ENCODE results near the gene RIN3.

DNA sequence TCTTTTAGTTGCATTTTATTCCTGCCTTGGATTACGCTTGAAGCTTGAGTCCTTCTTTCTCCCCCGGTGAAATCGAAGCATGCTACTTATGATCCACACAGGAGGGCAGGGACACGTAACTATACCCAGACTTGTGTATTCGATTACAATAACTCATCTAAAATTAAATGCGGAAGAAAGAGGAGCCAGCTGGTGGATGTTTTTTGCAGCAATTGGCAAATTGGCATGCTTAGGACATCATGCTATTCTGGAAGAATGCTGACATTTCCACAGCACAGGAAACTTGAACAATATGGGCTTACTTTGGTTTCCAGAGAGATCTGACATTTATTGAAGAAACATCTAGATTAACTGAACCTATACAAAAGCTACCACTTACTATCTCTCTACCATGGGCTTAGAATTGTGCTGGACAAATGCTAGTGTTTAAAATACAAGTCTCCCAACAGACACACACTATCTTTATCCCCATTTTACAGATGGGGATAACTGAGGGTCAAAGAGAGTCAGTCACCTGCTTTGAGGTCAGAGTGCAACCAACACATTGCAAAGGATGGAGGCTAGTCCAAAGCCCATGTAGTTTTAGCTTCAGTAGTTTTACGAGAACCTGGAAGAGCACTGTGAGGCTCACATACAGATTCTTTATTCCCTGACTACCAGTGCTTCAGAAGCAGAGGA, 198.5 kb downstream of the RIN3 start:
- TF ChIP-seq, protein P1, sequence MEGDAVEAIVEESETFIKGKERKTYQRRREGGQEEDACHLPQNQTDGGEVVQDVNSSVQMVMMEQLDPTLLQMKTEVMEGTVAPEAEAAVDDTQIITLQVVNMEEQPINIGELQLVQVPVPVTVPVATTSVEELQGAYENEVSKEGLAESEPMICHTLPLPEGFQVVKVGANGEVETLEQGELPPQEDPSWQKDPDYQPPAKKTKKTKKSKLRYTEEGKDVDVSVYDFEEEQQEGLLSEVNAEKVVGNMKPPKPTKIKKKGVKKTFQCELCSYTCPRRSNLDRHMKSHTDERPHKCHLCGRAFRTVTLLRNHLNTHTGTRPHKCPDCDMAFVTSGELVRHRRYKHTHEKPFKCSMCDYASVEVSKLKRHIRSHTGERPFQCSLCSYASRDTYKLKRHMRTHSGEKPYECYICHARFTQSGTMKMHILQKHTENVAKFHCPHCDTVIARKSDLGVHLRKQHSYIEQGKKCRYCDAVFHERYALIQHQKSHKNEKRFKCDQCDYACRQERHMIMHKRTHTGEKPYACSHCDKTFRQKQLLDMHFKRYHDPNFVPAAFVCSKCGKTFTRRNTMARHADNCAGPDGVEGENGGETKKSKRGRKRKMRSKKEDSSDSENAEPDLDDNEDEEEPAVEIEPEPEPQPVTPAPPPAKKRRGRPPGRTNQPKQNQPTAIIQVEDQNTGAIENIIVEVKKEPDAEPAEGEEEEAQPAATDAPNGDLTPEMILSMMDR (IDR thresholded peaks at IDR 0.05; ENCODE audit: insufficient read depth, low read depth, low read length), result no peak
- no peak for TF ChIP-seq EZH2 (IDR thresholded peaks at IDR 0.05; ENCODE audit: insufficient read depth, low read length)

Data from astrocyte (in vitro differentiated cells and primary cell).